ENCODE measurements around the gene RPS6KA5. TPM values are rescaled to one million over a fixed set of nuclear protein-coding genes. Genes with fewer than 3 reads are reported as not detected.
"Not testable (repeated sequence)": the region's sequence is repeated elsewhere in the genome, so short reads cannot be mapped to it uniquely, and the experiment has no call there.

RPS6KA5 gene
- total and polyA plus RNA-seq, 2 donors (not counting 1 experiment from before 2014, with no cell fraction given), result 6.0 to 34.6 TPM

GRCh38 chr14:90857866-90858265, 202.6 kb downstream of the RPS6KA5 start:
- ATAC-seq (ENCODE audit: low read depth), result no peak
- Mint-ChIP-seq H3K4me3 (no peak overlapping the region), H3K9me3 (ENCODE audit: insufficient read depth) (no peaks in the 10 kb centered on the region), H3K4me1 (peaks cover 8% of the 10 kb centered on the region), H3K27me3 (no peaks in the 10 kb centered on the region), H3K27ac (no peak overlapping the region)
- no peak overlapping the region for H3K4me3 ChIP-seq (ENCODE audit: control extremely low read depth in 1 of 5, extremely low read depth in 1 of 5, insufficient read depth in 1 of 5, low read depth in 2 of 5, low read length in 4 of 5)
- DNase-seq, result no peak
- no peak for TF ChIP-seq CTCF (IDR thresholded peaks at IDR 0.05)
- no peak for TF ChIP-seq EZH2 (IDR thresholded peaks at IDR 0.05; ENCODE audit: borderline replicate concordance, insufficient read depth, low read depth, low read length, poor library complexity, severe bottlenecking)
- no peak overlapping the region for H3K4me2 ChIP-seq (replicated peaks; ENCODE audit: low read depth, low read length, poor library complexity, severe bottlenecking)
- H3K27ac ChIP-seq (ENCODE audit: low read length in 2 of 2), result no peak overlapping the region
- no peaks in the 10 kb centered on the region for H3K79me2 ChIP-seq (ENCODE audit: control insufficient read depth, insufficient read depth, low read length)
- no CpG with 5 or more reads among the region's 6 CpGs for WGBS (ENCODE audit: insufficient coverage)
- intact Hi-C loops (cut with micrococcal nuclease), result no loop called here
- H2AFZ ChIP-seq (ENCODE audit: insufficient read depth, low read depth, low read length, poor library complexity, severe bottlenecking), result no peak overlapping the region
- H3K4me1 ChIP-seq (ENCODE audit: control insufficient read depth in 2 of 2, insufficient read depth in 2 of 2, low read length in 2 of 2), result peaks cover 4 to 7% of the 10 kb centered on the region in 2 donors
- no peaks in the 10 kb centered on the region for H3K9me3 ChIP-seq (ENCODE audit: control extremely low read depth in 1 of 3, control insufficient read depth in 2 of 3, insufficient read depth in 1 of 3, low read length in 2 of 3)
- CTCF ChIA-PET, result interaction anchor here (0.8 to 1.5 kb wide), 3 partner anchors 9 to 45 kb away, joined by 3 read pairs; no protein-coding TSS in a partner anchor
- no peak overlapping the region for H3K9ac ChIP-seq (ENCODE audit: low read length)
- no peaks in the 10 kb centered on the region for H3K36me3 ChIP-seq (replicated peaks in 1 of 2; ENCODE audit: control extremely low read depth in 1 of 2, control insufficient read depth in 1 of 2, extremely low read depth in 1 of 2, insufficient read depth in 2 of 2, low read length in 1 of 2)
- no peaks in the 10 kb centered on the region for H3K27me3 ChIP-seq (replicated peaks in 1 of 4; ENCODE audit: control extremely low read depth in 1 of 4, control insufficient read depth in 3 of 4, insufficient read depth in 4 of 4, low read length in 3 of 4)
- H4K20me1 ChIP-seq (ENCODE audit: control insufficient read depth, insufficient read depth, low read length, poor library complexity, severe bottlenecking), result no peaks in the 10 kb centered on the region
- POLR2A ChIA-PET, result no interaction called here

- H4K20me1 ChIP-seq (ENCODE audit: control insufficient read depth, insufficient read depth, low read length, poor library complexity, severe bottlenecking); H3K4me1 Mint-ChIP-seq; H3K27ac ChIP-seq (ENCODE audit: low read length in 2 of 2); H3K27me3 Mint-ChIP-seq; H3K9me3 ChIP-seq (ENCODE audit: control extremely low read depth in 1 of 3, control insufficient read depth in 2 of 3, insufficient read depth in 1 of 3, low read length in 2 of 3); H3K27ac Mint-ChIP-seq; H2AFZ ChIP-seq (ENCODE audit: insufficient read depth, low read depth, low read length, poor library complexity, severe bottlenecking); H3K36me3 ChIP-seq (replicated peaks in 1 of 2; ENCODE audit: control extremely low read depth in 1 of 2, control insufficient read depth in 1 of 2, extremely low read depth in 1 of 2, insufficient read depth in 2 of 2, low read length in 1 of 2); H3K4me1 ChIP-seq (ENCODE audit: control insufficient read depth in 2 of 2, insufficient read depth in 2 of 2, low read length in 2 of 2); H3K9ac ChIP-seq (ENCODE audit: low read length); H3K4me2 ChIP-seq (replicated peaks; ENCODE audit: low read depth, low read length, poor library complexity, severe bottlenecking); H3K9me3 Mint-ChIP-seq (ENCODE audit: insufficient read depth); H3K79me2 ChIP-seq (ENCODE audit: control insufficient read depth, insufficient read depth, low read length); intact Hi-C loops (cut with micrococcal nuclease); H3K4me3 ChIP-seq (ENCODE audit: control extremely low read depth in 1 of 5, extremely low read depth in 1 of 5, insufficient read depth in 1 of 5, low read depth in 2 of 5, low read length in 4 of 5); H3K27me3 ChIP-seq (replicated peaks in 1 of 4; ENCODE audit: control extremely low read depth in 1 of 4, control insufficient read depth in 3 of 4, insufficient read depth in 4 of 4, low read length in 3 of 4); CTCF ChIA-PET; H3K4me3 Mint-ChIP-seq: not testable (repeated sequence)
- peak; percentile 49 for ATAC-seq (ENCODE audit: low read depth)
- POLR2A ChIA-PET, result interaction anchor here (0.6 kb wide), 1 partner anchor 1754 kb away, joined by 5 read pairs; no protein-coding TSS in a partner anchor
- DNase-seq, result peak; percentile 40
- WGBS (ENCODE audit: insufficient coverage), result 40% methylated on average over 3 of the region's 5 CpGs
Observed at GRCh38 chr14:90856115-90856514, 204.3 kb downstream of the RPS6KA5 start.
